HG02763 (cell line): Measurements from ENCODE around the gene LITAF.

Source experiments
- ATAC-seq: cut with Tn5 transposase; IDR thresholded peaks from one replicate; pipeline ENCODE4 v1.9.1; 2021; ENCODE audit warnings: mild to moderate bottlenecking, moderate library complexity; ENCODE audit not compliant: unreplicated experiment

Gene LITAF

DNA sequence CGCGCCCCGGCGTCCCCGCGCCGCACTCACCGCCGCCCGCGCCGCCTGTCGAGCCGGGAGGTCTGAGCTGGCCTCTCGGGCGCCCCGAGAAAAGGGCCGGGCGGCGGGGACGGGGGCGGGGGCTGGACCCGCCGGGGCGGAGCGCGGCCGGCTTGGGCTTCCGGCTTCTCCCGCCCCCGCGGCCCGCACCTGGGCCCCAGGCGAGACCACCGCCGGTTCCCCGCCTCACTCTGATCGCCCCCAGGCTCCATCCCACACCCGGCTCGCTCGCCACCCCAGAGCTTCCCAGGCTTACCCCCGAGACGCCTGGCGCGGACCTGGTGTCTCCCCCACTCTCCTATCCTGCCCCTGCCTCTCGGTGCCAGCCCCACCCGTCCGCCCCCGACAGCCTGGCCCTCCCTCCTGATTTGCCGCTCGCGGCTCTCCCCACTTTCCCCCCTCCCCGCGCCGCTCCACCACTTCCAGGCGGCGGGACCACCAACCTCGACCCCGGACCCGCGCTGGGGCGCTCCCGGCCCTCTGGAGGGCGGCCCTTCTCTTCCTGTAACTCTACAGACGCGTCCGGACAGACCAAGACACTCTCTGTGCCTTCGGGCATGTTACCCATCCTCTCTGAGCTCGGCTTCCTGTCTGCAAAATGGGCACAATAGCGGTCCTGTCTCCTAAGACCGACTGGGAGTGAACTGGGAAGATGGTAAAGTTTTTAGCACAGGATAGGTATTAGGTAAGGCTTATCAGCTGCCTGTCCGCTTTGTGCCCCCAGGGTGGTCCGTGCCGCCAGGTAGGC is at the start of gene LITAF:
TSS of gene LITAF (minus strand) at position 64 of the 787 bp plus-strand sequence. CDS start 30,189 bp downstream, outside the sequence.
- ATAC-seq: peak; percentile 45

DNA sequence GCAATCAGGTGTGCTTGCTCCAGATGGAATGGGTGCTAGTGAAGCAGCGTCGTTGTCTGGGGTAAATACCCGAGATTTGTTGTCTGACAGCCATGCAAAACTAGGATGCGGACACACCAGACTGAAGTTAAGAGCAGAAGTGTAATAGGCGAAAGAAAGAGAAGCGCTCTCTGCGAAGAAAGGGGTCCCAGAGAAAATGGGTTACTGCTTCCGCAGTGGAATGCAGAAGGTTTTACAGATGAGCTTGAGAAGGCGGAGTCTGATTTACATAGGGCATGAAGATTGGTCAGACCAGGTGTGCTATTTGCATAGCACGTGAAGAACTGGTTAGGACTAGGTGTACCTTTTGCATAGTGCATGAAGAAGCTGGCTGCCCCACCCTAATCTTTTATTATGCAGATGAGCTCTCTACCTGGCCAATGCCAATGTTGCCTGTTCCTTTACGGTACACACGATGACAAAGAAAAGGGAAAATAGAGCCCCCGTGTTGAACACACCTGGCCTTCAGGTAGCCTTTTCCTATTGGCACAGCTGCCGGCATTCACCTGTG is 49.5 kb upstream of the LITAF start:
- no peak for ATAC-seq

DNA sequence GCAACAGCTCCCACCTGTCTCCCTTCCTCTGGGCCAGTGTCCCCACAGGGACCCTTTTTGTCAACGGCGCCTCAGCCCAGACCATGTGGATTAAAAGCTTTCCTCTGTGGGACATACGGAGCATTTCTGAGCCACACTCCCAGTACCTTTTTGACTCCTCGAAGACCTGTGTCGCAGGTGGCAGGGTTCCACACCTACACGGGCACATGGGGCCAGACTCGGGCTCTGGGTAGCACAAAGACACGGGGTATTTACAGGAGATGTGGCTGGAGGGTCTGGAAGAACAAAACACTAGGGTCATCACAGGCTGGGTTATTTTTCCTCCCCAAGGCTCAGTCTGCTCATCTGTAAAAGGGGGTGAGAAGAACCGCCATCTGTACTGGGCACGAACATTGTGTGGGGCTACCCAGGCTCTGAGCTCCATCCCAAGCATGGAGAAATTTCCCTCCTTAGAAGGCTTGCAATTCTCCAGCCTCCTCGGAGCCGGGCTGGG is 49.0 kb upstream of the LITAF start:
- no peak for ATAC-seq

DNA sequence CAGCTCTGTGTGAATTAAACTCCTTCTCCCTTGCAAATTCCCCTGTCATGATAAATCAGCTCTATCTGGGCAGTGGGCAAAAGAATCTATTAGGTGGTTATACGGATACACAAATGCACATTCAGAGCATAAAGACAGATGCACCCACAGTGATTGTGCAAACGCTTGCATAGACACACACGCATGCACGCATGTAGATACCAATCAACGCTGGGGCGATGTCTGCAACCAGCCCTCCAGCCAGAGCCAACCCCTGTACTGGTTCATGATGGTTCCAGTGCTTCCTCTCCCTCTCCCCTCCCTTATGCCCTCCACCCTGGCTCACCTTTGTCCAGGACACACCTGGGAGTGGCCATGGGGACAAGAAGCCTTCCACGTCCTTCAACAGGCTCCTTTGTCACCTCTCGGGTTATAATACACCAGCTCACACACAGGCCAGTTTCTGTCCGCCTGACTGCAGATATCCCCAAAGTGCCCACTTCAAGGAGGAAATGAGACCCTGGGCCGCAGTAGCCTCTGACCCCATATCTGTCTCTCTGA is 48.5 kb upstream of the LITAF start:
- ATAC-seq: no peak

DNA sequence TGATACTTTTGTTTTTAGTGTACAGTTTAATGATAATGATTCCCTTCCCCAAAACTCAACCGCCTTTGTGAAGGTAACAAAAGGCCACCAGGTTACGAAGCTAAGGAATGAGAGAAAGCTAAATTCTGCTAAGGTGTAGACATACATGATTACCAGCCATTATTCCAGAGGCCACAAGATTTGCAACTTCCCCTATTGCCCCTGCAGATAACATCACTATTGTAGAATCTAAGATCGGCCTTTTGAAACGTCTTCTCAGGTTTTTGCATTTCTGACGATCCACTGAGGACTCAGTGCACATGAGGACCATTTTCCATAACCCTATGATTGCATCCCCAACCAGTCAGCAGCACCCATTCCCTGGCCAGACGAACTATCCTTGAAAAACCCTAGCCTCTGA is 47.6 kb upstream of the LITAF start:
- ATAC-seq: no peak

DNA sequence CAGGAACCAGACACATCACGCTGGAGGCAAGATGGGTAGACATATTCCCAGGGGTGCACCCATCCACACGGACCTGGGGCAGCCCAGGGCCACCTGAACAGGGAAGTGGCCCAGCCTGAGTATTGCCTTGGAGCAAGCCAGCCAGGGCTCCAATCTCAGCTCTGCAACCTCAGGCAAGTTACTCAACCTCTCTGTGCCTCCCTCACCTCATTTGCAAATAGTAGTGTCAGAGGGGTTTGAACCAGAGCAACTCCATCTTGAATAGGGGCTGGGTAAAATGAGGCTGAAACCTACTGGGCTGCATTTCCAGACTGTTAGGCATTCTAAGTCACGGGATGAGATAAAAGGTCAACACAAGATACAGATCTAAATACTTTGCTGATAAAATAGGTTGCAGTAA is 46.4 kb upstream of the LITAF start:
- no peak for ATAC-seq

DNA sequence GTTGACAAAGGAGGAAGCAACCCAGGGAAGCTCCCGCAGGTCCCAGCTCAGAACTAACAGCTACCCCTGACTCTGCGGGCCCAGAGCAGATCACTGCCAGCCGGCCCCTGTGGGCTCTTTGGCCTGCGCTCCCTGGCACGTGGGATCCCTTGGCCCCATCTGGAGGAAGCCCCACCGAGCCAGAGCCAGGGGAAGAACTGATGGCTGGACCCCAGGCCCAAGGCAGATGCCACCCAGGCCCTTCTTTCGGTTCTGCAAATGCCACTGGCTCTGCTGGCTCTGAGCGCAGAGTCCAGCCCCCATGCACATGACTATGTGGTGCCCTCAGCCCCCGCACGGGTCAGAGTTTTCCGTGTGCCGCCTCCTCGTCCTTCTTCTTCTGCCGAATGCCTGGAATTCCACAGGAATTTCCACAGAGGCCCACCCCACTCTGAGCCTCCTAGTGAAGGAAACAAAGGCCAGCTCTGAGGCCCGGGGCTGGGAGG is 45.8 kb upstream of the LITAF start:
- no peak for ATAC-seq

DNA sequence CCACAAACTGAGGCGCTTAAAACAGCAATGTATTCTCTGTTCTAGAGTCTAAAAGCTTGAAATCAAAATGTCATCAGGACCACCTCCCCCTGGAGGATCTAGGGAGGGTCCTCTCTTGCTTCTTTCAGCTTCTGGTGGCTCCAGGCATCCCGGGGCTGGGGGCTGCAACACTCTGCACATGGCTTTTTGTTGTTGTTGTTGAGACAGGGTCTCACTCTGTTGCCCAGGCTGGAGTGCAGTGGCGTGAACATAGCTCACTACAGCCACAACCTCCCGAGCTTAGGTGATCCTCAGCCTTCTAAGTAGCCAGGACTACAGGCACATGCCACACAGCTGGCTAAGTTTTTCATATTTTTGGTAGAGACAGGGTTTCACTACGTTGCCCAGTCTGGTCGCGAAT is 44.5 kb upstream of the LITAF start:
- no peak for ATAC-seq

DNA sequence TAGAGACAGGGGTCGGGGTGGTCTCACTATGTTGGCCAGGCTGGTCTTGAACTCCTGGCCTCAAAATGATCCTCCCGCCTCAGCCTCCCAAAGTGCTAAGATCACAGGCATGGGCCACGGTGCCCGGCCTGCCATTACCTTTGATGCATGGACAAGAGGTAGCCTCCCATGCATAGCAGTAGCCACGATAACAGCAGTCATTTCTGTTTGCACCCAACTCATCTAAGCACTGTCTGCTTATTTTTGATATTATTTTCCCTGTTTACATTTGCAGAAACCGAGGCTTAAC is 44.0 kb upstream of the LITAF start:
- ATAC-seq: no peak

DNA sequence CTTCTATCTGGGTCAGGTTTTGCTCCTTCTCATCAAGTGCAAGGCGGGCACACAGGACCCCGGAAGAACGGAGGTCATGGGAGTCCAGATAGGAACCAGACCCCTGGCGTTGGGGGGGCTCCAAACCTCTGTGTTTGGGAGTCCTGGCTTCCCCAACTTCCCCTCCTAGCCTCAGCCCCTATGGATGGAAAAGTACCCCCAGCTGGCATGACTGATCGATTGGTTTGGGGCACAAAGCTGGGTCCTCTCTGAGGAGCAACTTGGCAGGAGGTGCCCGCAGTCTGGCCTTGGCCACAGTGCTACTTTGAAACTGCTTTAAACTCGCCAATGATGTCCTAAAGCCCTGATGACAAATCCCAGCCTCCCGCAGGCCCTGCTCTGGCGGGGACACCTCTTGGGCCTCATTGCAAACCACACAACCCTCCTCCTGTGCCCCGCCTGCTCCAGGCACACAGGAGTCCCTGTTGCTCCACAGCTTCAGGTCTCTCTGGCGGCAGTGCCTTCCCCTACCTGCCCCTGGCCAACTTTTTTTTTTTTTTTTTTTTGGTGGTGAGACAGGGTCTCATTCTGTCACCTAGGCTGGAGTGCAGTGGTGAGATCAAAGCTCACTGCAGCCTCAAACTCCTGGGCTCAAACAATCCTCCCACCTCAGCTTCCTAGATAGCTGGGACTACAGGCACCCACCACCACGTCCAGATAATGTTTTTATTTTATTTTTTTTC is 43.5 kb upstream of the LITAF start:
- ATAC-seq: no peak

DNA sequence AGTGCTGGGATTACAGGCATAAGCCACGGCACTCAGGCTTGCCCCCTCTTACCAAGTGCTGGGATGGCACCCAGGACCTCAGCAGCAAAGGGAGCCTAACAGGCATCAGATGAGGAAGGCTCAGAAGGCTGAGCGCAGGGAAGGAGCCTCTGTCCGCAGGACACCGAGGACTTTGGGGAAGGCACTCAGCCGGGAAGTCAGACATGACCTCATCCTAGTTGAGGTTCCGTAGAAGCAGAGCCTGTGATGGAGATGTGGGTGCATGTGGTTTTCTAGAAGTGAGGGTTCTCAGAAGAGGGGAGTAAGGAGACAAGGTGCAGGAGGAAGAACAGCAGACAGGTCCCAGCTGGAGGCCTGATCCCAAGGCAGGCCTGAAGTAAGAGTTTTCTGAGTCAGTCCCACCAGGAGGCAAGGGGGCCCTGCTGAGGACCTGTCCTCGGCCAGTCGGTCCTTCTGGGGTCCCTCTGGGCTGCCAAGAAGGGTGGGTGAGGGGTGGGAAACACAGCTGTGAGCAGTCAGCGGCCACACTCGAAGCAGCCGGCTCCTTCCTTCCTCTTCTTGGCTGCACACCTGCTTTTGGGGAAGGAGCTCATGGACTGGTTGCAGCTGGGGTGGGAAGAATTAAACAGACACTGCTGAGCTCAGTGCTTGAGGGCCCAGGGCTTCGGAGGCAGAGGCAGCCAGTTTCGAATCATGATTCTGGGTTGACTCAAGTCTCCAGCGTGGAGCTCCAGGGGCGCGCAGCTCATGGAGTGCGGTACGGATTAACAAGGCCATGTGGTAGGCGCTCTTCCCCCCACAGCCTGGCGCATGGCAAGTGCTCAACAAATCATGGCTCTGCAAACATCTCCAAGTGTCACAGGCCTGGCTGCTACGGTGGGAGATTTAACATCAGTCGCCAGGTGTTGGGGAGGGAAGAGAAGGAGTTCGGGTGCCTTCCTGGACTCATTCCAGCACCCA is 42.6 kb upstream of the LITAF start:
- no peak for ATAC-seq

DNA sequence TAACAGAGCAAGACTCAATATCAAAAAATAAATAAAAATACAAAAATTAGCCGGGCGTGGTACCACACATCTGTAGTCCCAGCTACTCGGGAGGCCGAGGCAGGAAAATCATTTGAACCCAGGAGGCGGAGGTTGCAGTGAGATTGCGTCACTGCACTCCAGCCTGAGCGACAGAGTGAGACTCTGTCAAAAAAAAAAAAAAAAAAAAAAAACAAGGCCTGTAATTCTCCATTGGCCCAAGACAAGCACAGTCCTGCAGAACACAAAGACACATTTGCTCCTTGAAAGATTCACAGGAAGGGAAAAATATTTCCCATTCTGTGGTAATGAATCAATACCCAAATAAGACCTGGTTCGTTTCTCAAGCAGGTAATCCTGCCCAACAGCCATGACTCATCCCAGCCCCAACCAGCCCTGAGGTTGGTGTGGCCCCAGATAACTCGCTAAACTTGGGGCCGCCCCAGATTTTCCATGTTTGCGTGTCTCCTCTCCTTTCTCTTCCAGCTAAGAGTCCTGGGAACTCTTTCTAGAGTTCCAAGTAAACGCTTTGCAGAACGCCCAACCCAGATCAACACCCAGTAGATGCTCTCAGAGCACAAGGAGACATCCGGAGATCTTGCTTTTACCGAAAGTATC is 41.2 kb upstream of the LITAF start:
- no peak for ATAC-seq

DNA sequence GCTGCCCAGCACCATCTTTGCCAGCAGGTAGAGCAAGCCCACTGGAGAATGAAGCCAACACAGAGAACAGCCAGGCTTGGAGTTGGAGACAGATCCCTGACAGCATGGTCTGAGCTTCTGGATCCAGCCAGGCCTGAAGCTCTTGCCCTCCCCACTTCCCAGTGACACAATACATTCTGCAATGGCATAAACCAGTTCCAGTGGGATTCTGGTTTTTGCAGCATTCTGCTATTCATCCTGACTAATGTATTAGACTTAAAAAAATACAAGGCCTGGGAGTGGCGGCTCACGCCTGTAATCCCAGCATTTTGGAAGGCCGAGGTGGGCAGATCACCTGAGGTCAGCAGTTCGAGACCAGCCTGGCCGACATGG is 40.6 kb upstream of the LITAF start:
- no peak for ATAC-seq

DNA sequence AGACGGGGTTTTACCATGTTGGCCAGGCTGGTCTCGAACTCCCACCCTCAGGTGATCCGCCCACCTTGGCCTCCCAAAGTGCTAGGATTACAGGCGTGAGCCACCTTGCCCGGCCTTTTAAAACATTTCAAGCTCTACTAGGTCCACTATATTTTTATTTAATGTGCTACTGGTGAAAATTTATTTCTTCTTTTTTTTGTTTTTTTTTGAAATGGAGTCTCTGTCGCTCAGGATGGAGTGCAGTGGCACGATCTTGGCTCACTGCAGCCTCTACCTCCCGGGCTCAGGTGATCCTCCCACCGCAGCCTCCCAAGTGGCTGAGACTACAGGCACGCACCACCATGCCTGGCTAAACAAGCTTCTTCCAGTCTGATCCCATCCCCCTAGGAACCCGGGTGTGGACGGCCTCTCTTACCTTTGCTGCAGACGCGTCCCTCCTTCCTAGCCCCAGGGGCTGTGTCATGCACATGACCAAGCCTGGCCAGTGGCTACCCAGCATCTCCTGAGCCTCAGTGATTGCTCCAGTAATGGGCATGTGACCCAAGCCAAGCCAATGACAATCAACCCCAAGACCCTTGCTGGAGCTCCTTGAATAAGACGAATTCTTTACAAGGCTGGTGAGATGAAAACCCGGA is 40.1 kb upstream of the LITAF start:
- no peak for ATAC-seq

DNA sequence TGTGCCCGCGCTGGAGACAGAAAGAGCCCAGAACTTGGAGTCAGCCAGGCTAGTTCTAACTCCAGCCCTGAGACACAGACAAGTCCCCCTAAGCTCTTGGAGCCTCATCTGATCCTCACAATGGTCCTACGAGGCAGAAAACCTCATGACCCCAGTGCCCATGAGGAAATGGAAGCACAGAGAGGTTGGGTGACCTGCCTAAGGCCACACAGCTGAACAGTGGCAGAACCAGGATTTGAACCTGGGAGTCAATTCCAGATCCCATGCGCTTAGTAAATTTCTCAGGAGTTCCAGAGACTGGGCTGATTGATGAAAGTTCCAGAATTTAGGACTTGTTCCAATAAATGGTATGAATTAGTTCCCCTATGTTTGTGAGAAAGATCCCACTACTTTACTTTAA is 39.0 kb upstream of the LITAF start:
- no peak for ATAC-seq

DNA sequence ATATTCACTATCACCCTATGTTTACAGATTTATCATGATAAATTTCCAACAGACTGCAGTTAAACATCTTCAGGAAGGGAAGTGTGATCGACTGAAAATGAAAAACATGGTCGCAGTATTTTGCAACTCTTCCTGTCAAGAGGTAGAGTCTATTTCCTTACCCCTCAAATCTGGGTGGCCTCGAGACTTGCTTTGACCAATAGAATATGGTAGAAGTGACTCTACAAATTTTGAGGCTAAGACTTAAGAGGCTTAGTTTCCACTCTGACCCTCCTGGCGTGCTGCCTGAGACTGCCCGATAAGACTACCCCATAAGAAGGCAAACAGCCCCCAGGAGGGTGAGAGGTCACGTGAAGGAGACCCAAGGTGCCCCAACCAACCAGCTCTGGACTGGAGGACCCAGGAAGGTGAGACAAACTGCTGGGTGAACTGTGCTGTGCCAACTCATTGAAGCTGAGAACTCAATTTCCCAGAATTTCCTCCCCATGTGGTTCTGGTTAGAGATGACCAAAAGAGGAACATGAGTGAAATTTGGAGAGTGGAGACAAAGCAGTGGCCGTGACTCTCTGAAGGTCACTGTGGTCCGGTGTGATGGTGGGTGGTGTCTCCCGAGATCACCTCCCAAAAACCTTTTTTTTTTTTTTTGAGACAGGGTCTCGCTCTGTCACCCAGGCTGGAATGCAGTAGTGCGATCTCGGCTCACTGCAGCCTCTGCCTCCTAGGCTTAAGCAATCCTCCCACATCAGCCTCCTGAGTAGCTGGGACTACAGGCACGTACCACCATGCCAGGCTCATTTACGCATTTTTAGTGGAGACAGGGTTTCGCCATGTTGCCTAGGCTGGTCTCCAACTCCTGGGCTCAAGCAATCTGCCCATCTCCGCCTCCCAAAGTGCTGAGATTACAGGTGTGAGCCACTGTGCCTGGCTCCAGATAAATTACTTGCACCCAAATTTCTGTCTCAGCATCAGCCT is 38.2 kb upstream of the LITAF start:
- no peak for ATAC-seq

DNA sequence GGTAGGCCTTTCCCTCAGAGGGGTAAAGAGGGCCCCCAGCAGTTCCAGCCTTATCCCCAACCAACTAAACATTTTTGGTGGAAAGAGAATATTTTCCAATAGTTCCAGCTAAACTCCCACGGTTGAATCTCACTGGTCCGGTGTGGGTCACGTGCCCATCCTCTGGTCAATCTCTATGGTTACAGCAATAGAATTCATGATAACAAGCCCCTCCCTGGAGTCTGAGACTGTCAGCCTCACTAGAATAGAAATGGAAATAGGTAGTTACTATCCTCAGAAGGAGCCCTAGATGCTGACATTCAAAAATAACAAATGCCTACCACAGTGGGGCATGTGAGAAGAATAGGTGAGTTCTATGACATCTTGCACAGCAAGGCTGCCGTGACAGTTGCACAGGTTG is 37.5 kb upstream of the LITAF start:
- ATAC-seq: no peak

DNA sequence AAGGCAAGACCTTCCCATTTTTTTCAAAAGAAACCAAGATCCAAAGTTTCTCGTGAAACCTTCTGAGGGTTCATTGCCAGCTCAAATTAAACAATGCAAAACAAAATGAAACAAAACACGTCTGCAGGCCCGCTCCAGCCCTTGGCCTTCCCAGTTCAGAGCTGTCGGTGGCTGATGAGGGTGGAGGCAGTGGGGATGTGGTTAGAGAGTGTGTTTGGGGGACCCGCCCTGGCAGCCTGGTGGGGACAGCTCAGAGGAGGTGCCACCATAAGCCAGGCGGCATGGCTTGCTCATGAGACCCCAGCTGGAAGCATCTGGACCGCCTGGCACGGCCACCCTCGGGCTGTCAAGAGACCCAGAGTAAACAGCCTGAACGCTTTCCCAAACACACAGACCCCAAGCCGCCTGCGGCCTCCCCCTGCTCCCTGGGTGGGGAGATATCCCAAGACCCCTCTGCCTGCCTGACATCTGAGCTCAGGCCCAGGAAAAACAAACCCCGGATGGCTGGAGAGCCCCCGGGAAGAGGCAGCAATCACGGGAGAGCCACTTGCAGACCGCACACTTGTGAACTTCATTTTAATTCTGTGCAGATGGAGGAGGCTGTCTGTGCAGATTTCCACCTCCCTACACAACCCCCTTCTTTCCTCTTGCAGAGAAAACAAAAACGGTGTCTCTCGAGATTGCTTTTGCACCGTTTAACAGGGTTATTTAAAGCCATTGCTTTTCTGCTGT is 35.4 kb upstream of the LITAF start:
- ATAC-seq: no peak
